GM12874 (cell line): ENCODE results near the gene WNK2.

Experiments
- TF ChIP-seq, protein P1 (sequence below): IDR thresholded peaks from 2 replicates; pipeline ENCODE4 v1.5.1; 2011; ENCODE audit warnings: low read depth, mild to moderate bottlenecking, control low read depth, low read length, moderate library complexity; ENCODE audit not compliant: insufficient read depth

The WNK2 gene

DNA sequence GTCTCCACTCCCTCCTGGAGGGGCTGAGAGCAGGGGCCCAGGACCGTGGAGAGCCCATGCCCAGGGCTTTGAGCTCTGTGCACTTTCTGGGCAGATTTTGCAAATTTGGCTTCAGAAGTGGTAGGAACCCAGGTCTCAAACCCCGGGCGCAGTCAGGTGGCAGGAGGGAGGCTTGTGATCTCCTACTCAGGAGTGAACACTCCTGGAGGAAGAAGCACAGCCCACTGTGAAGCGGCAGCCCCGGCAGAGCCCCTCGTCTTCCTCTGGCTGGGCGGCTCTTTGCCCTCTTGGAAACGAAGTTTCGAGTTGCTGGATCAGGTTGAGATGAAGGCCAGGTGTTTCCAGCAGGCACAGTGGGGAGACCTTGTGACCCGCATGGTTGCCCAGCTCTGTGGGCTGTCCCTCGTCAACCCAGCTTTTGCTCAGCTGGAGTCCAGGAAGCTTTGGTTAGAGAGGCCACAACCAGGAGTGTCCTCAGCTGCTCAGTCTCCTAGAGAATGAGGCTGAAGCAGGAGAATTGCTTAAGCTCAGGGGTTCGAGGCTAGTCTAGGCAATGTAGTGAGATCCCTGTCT lies 48.5 kb downstream of the WNK2 start:
- TF ChIP-seq, protein P1, sequence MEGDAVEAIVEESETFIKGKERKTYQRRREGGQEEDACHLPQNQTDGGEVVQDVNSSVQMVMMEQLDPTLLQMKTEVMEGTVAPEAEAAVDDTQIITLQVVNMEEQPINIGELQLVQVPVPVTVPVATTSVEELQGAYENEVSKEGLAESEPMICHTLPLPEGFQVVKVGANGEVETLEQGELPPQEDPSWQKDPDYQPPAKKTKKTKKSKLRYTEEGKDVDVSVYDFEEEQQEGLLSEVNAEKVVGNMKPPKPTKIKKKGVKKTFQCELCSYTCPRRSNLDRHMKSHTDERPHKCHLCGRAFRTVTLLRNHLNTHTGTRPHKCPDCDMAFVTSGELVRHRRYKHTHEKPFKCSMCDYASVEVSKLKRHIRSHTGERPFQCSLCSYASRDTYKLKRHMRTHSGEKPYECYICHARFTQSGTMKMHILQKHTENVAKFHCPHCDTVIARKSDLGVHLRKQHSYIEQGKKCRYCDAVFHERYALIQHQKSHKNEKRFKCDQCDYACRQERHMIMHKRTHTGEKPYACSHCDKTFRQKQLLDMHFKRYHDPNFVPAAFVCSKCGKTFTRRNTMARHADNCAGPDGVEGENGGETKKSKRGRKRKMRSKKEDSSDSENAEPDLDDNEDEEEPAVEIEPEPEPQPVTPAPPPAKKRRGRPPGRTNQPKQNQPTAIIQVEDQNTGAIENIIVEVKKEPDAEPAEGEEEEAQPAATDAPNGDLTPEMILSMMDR = no peak

GRCh38 chr9:93233033-93233432 lies 49.1 kb downstream of the WNK2 start:
- TF ChIP-seq, protein P1 = no peak

DNA sequence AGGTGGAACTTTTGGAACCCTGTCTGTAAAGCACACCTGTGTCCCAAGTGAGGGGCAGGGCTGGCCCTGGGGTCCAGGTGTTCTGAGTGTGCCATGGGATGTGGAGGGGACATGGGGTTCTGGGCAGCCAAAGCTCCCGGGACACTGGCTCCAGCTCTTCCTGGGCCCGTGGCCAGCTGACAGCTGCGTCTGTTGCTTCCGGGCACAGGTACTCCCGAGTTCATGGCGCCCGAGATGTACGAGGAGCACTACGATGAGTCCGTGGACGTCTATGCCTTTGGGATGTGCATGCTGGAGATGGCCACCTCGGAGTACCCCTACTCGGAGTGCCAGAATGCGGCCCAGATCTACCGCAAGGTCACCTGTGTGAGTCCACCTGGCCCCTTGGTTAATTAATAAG lies 50.7 kb downstream of the WNK2 start:
- TF ChIP-seq, protein P1 = no peak

DNA sequence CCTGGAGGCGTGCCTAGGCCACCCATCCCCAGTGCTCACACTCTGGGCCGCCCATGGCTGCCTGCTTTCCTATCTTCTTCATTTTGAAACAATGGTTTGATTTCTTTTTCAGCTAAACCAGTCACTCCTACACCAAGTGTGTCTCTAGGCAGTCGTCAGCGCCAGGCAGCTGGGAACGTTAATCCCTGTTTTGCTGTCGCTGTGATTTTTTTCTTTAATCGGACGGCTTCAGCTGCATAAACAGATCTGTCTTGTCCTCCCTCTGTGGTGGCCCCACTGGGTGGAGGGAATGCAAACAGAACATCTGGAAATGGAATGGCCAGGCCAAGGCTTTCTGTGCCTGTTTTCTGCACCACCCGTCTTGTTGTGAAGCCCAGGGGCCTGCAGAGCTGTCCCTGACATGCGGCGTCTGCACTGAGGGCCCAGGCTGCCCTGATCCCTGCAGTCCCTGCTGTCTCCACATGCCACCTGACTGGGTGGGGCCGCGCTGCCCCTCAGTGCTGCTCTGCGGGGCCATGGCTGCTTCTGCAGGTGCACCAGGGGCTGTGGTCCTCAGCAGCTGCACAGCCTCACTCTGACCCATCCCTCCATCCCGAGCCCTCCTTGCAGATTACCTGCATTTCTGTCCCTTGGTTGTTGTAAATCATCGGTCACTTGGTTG lies 51.5 kb downstream of the WNK2 start:
- TF ChIP-seq, protein P1 = no peak

- TF ChIP-seq, protein P1 = no peak
Measured at GRCh38 chr9:93236541-93237206, 52.7 kb downstream of the WNK2 start.

DNA sequence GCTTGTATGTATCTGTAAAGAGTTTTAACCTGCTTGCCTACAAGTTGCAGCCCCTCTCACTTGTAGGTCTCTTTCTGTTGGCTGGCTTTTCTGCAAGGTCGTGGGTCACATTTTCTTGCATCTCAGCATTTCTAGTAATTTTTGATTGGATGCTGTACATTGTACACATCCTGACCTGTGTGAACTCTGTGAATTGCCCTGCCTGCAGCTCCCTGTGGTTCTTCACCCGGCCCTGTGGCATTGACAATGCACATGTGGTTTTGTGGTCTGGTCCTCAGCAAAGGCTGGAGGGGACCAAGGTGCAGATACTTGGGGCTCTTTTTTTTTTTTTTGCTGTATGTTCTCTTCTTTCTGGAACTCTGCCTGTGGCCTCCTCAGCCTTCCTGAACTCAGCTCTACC lies 53.6 kb downstream of the WNK2 start:
- TF ChIP-seq, protein P1 = no peak

DNA sequence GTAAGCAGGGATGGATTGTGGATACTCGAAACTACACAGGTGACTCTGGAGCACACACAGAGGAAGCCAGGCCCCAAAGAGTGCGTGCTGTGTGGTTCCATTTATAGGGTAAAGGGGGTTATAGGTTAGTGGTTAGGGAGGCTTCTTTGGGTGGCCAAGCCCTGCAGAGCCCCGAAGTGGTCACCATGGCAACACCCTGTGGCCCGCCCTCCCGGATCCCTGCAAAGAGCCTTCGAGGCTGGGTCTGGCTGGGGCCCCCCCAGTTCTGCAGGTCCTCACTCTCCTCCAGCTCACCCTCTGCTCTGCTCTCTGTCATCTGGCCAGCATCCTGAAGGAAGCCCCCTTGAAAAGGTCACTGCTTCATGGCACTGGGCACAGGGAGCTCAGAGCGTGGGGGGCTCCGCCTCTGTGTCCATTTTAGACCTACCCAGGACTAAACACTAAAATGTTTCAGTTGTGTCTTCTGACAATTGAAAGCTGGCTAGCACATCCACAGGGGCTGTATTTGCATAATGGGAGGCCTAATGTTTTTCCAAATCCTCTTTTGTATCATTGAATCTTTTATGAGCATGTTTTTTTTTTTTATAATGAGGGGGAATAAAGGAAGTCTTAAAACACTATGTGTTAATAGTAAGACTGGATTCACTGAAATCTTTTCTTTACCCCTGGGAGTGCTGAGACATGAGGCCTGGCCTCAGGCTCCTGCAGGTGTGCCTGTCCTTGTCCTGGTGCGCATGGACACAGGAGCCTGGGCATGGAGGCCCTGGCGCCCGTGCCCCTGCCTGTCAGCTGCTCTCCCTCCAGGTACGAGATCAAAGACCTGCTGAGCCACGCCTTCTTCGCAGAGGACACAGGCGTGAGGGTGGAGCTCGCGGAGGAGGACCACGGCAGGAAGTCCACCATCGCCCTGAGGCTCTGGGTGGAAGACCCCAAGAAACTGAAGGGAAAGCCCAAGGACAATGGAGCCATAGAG lies 55.3 kb downstream of the WNK2 start:
- TF ChIP-seq, protein P1 = no peak
